Measurements from ENCODE around the gene NAIF1. TPM values are rescaled to one million over a fixed set of nuclear protein-coding genes. Genes with fewer than 3 reads are reported as not detected.

NAIF1 gene
- total RNA-seq, 1 donor from 2014 or later = 6.7 TPM

- Mint-ChIP-seq H3K27ac (no peak overlapping the region), H3K4me1 (ENCODE audit: unreplicated experiment) (peaks cover 9% of the 10 kb centered on the region), H3K9me3 (no peaks in the 10 kb centered on the region), H3K4me3 (no peak overlapping the region), H3K36me3 (no peaks in the 10 kb centered on the region), H3K27me3 (no peaks in the 10 kb centered on the region)
- TF ChIP-seq, protein P1, sequence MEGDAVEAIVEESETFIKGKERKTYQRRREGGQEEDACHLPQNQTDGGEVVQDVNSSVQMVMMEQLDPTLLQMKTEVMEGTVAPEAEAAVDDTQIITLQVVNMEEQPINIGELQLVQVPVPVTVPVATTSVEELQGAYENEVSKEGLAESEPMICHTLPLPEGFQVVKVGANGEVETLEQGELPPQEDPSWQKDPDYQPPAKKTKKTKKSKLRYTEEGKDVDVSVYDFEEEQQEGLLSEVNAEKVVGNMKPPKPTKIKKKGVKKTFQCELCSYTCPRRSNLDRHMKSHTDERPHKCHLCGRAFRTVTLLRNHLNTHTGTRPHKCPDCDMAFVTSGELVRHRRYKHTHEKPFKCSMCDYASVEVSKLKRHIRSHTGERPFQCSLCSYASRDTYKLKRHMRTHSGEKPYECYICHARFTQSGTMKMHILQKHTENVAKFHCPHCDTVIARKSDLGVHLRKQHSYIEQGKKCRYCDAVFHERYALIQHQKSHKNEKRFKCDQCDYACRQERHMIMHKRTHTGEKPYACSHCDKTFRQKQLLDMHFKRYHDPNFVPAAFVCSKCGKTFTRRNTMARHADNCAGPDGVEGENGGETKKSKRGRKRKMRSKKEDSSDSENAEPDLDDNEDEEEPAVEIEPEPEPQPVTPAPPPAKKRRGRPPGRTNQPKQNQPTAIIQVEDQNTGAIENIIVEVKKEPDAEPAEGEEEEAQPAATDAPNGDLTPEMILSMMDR (conservative IDR thresholded peaks at IDR 0.05) = no peak
- no peak for DNase-seq (ENCODE audit: extremely low spot score, unreplicated experiment)
Measured at GRCh38 chr9:128022886-128023285, 44.2 kb downstream of the NAIF1 start.

GRCh38 chr9:128021098-128021497, 46.0 kb downstream of the NAIF1 start:
- Mint-ChIP-seq H3K27ac (no peak overlapping the region), H3K27me3 (no peaks in the 10 kb centered on the region), H3K9me3 (no peaks in the 10 kb centered on the region), H3K4me1 (ENCODE audit: unreplicated experiment) (peaks cover 5% of the 10 kb centered on the region), H3K4me3 (no peak overlapping the region), H3K36me3 (no peaks in the 10 kb centered on the region)
- no peak for DNase-seq (ENCODE audit: extremely low spot score, unreplicated experiment)
- TF ChIP-seq, protein P1 (conservative IDR thresholded peaks at IDR 0.05) = peak; percentile 10

DNA sequence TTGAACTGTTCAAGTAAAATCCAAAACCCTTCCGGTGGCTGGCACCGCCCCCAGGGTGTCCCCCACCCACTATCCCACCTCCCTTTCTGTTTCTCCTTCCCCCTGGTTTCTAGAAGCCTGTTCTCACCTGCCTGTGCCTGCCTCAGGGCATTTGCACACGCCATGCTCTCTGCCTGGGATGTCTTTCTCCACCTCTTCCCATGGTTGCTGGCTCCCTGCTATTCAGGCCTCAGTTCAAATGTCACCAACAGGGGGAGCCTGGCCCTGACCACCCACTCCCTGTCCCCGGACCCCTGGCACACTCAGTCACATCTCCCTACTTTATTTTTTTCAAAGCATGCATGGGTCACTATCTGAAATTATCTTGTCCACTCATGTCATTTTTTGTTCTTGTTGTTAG, 46.4 kb downstream of the NAIF1 start:
- H3K27me3 Mint-ChIP-seq = no peaks in the 10 kb centered on the region
- no peak overlapping the region for H3K4me3 Mint-ChIP-seq
- no peak overlapping the region for H3K27ac Mint-ChIP-seq
- H3K9me3 Mint-ChIP-seq = no peaks in the 10 kb centered on the region
- DNase-seq (ENCODE audit: extremely low spot score, unreplicated experiment) = no peak
- no peaks in the 10 kb centered on the region for H3K36me3 Mint-ChIP-seq
- peaks cover 5% of the 10 kb centered on the region for H3K4me1 Mint-ChIP-seq (ENCODE audit: unreplicated experiment)
- TF ChIP-seq, protein P1 (conservative IDR thresholded peaks at IDR 0.05) = peak; percentile 60

DNA sequence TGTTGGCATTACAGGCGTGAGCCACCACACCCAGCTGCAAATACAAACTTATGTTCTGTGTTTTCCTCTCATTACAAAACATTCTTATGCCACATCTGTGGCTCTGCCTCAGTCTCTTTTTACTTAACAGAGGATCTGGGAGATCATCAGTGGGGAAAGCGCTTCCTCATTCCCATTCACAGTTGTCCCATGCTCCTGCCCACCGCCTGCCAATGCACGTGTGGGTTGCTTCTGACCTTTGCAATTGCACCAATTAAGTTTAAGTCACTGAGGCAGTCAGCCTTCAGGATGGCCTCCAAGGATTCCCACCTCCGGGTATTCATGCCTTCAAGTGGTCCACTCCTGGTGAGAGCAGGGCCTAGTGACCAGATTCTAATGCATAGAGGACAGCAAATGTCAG, 51.4 kb downstream of the NAIF1 start:
- Mint-ChIP-seq H3K9me3 (no peaks in the 10 kb centered on the region), H3K27ac (no peak overlapping the region), H3K27me3 (no peaks in the 10 kb centered on the region), H3K4me1 (ENCODE audit: unreplicated experiment) (peaks cover 8% of the 10 kb centered on the region), H3K36me3 (no peaks in the 10 kb centered on the region), H3K4me3 (no peak overlapping the region)
- DNase-seq (ENCODE audit: extremely low spot score, unreplicated experiment) = no peak
- TF ChIP-seq, protein P1 (conservative IDR thresholded peaks at IDR 0.05) = no peak

Other genes with a start within 250 kb of the NAIF1 start
- gene ENG, start 212.7 kb downstream of the NAIF1 start, total RNA-seq (ENCODE audit: low replicate concordance) = 0.86 and 1.6 TPM in 2 replicates
- gene AK1, start 189.6 kb downstream of the NAIF1 start, total RNA-seq (ENCODE audit: low replicate concordance) = 35.2 and 59.8 TPM in 2 replicates
- 19.8 and 32.6 TPM in 2 replicates for gene ST6GALNAC6, start 167.7 kb downstream of the NAIF1 start, total RNA-seq (ENCODE audit: low replicate concordance)
- 11.9 and 17.5 TPM in 2 replicates for gene ST6GALNAC4, start 150.3 kb downstream of the NAIF1 start, total RNA-seq (ENCODE audit: low replicate concordance)
- 5.8 and 9.4 TPM in 2 replicates for gene PIP5KL1, start 136.5 kb downstream of the NAIF1 start, total RNA-seq (ENCODE audit: low replicate concordance)
- 41.6 and 56.3 TPM in 2 replicates for gene DPM2, start 129.5 kb downstream of the NAIF1 start, total RNA-seq (ENCODE audit: low replicate concordance)
- 61.1 and 74.8 TPM in 2 replicates for gene EEIG1, start 86.3 kb downstream of the NAIF1 start, total RNA-seq (ENCODE audit: low replicate concordance)
- 19.1 and 39.0 TPM in 2 replicates for gene SLC25A25, start 912 bp upstream of the NAIF1 start, total RNA-seq (ENCODE audit: low replicate concordance)
- 67.2 and 85.0 TPM in 2 replicates for gene PTGES2, start 60.4 kb upstream of the NAIF1 start, total RNA-seq (ENCODE audit: low replicate concordance)
- gene LCN2, start 82.1 kb upstream of the NAIF1 start, total RNA-seq (ENCODE audit: low replicate concordance) = 10.7 and 12.4 TPM in 2 replicates
- gene BBLN, start 92.9 kb upstream of the NAIF1 start, total RNA-seq (ENCODE audit: low replicate concordance) = 108 and 150 TPM in 2 replicates
- gene CIZ1, start 124.3 kb upstream of the NAIF1 start, total RNA-seq (ENCODE audit: low replicate concordance) = 141 and 186 TPM in 2 replicates
- gene DNM1, start 136.1 kb upstream of the NAIF1 start, total RNA-seq (ENCODE audit: low replicate concordance) = 16.3 and 112 TPM in 2 replicates
- 91.5 and 124 TPM in 2 replicates for gene GOLGA2, start 208.7 kb upstream of the NAIF1 start, total RNA-seq (ENCODE audit: low replicate concordance)
- 23.0 and 25.1 TPM in 2 replicates for gene SWI5, start 209.0 kb upstream of the NAIF1 start, total RNA-seq (ENCODE audit: low replicate concordance)